ENCODE data around the gene APOO.

The APOO gene

DNA sequence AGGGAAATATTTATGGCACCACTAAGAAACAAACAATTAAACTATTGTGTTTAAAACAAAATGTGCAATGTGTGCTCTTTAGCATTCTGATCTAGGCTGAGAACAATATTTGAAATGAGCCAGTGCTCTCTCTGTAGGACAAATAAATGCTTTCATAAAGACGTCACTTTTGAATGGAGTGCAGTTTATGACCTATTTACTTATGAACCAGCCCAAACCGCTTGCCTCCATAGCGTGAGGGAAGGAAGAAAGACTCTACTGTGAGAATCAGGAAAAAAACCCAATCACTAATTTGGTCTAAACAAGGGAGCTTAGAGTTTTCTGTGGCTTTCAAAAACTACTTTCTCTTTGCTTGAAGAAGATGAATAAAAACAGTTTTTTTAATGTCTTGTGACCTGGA is 85.3 kb downstream of the APOO start:
- H3K4me3 ChIP-seq (replicated peaks; ENCODE audit: low read depth, low read length): no peak overlapping the region
- DNase-seq (ENCODE audit: low read depth): no peak
- TF ChIP-seq, protein P1, sequence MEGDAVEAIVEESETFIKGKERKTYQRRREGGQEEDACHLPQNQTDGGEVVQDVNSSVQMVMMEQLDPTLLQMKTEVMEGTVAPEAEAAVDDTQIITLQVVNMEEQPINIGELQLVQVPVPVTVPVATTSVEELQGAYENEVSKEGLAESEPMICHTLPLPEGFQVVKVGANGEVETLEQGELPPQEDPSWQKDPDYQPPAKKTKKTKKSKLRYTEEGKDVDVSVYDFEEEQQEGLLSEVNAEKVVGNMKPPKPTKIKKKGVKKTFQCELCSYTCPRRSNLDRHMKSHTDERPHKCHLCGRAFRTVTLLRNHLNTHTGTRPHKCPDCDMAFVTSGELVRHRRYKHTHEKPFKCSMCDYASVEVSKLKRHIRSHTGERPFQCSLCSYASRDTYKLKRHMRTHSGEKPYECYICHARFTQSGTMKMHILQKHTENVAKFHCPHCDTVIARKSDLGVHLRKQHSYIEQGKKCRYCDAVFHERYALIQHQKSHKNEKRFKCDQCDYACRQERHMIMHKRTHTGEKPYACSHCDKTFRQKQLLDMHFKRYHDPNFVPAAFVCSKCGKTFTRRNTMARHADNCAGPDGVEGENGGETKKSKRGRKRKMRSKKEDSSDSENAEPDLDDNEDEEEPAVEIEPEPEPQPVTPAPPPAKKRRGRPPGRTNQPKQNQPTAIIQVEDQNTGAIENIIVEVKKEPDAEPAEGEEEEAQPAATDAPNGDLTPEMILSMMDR (IDR thresholded peaks at IDR 0.05; ENCODE audit: low read length, missing control alignments): no peak

DNA sequence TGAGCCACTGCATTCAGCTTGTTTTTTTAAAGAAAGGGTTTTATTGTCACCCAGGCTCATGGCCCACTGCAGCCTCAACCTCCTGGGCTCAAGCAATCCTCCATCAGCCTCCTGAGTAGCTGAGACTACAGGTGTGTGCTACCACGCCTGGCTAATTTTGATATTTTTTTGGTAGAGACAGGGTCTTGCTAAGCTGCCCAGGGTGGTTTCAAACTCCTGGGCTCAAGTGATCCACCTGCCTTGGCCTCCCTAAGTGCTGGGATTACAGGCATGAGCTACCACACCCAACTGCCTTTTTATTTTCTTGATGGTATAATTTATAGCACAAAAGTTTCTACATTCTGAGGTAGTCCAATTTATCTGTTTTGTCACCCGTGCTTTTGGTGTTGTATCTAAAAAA is 85.9 kb downstream of the APOO start:
- H3K4me3 ChIP-seq (replicated peaks; ENCODE audit: low read depth, low read length): no peak overlapping the region
- TF ChIP-seq, protein P1 (IDR thresholded peaks at IDR 0.05; ENCODE audit: low read length, missing control alignments): no peak
- DNase-seq (ENCODE audit: low read depth): no peak

DNA sequence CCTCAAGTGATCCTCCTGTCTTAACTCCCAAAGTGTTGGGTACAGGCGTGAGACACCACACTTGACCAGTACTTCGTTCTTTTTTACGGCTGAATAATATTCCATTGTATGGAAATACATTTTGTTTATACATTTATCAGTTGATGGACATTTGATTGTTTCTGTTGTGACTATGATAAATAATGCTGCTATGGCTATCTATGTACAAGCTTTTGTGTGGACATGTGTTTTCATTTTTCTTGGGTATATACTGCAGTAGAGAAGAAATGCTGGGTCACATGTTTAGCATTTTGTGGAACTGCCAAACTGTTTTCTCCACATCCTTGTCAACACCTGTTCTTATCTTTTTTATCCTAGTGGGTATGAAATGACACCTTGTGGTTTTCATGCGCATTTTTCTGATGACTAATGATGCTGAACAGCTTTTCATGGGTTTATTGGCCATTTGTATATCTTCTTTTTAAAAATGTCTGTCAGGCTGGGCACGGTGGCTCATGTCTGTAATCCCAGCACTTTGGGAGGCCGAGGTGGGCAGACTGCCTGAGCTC is 87.4 kb downstream of the APOO start:
- TF ChIP-seq, protein P1 (IDR thresholded peaks at IDR 0.05; ENCODE audit: low read length, missing control alignments): no peak
- DNase-seq (ENCODE audit: low read depth): no peak
- no peak overlapping the region for H3K4me3 ChIP-seq (replicated peaks; ENCODE audit: low read depth, low read length)

DNA sequence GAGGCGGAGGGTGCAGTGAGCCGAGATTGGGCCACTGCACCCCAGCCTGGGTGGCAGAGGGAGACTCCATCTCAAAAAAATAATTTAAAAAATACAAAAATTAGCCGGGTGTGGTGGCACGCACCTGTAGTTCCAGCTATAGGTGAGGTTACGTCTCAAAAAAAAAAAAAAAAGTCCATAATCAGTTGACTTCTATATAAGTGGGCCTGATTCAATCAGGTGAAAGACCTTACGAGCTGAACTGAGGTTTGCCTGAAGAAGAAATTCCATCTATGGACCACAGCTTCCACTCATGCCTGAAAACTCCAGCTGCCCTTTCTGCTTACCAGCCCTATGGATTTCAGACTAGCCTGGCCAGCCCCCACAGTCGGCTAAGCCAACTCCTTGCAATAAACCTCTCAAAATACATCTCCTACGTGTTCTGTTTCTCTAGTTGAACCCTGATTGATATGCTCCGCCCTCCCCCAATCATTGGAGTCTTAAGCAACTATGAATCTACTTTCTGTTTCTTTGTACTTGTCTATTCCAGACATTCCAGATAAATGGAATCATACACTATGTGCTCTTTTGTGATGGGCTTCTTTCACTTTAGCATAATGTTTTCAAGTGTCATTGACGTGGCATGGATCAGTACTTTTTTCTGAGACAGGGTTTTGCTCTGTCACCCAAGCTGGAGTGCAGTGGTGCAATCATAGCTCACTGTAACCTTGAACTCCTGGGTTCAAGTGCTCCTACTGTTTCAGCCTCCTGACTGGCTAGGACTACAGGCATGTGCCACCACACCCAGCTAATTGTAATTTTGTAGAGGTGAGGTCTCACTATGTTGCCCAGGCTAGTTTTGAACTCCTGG is 88.1 kb downstream of the APOO start:
- TF ChIP-seq, protein P1 (IDR thresholded peaks at IDR 0.05; ENCODE audit: low read length, missing control alignments): no peak
- DNase-seq (ENCODE audit: low read depth): no peak

DNA sequence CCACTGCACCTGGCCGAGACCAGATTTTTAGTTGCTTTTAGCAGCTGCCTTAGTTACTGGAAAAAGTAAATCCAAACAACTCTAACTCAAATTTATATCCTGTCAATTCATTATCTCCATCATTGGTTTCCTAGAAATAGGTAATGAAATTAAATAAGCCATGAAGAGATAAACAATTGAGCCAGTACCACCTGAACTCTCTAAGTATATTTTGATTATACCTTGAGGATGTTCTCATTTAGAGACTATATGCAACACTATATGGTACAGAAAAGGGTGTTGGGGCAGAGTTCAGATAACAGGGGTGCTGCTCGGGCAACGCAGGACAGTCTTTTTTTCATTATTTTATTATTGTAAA is 89.8 kb downstream of the APOO start:
- no peak for DNase-seq (ENCODE audit: low read depth)
- TF ChIP-seq, protein P1 (IDR thresholded peaks at IDR 0.05; ENCODE audit: low read length, missing control alignments): no peak
- H3K4me3 ChIP-seq (replicated peaks; ENCODE audit: low read depth, low read length): no peak overlapping the region

More for the DNA sequence above, 88.1 kb downstream of the APOO start:
- H3K4me3 ChIP-seq (replicated peaks; ENCODE audit: low read depth, low read length): no peak overlapping the region

DNA sequence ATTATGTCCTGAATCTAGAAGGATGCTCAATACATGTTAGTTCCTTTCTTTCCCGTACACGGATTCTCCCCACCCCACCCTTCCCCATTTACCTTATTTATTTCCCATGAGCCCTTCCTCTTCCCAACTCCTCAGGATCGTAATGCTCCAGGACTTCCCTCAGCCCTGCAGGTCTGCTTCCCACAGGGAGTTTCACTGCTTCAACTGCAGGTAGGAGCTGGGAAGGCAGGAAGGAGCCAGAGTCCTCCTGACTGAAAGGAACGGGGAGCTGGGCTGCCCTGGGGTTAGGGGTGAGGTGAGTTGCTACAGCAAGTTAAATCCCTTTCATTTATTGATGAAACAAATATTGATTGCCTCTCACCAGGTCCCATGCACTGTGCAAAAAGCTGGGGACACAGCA is 91.6 kb downstream of the APOO start:
- H3K4me3 ChIP-seq (replicated peaks; ENCODE audit: low read depth, low read length): no peak overlapping the region
- TF ChIP-seq, protein P1 (IDR thresholded peaks at IDR 0.05; ENCODE audit: low read length, missing control alignments): no peak
- DNase-seq (ENCODE audit: low read depth): no peak
